Fibroblast of lung (primary cell): ENCODE data around the gene KCNJ10. TPM values are rescaled to one million over a fixed set of nuclear protein-coding genes. Genes with fewer than 3 reads are reported as not detected.

ENCODE experiments used
- DNase-seq, 2 donors: peaks; one replicate each; pipeline versions ENCODE4 v3.0.0 to v3.0.0-alpha.2; 2010; ENCODE audit warnings: low read depth in 2 of 2
- H2AFZ ChIP-seq: 2 replicates; pipeline ENCODE4 v1.5.1; 2012; ENCODE audit warnings: low read length, control low read depth, inconsistent platforms
- H3K27ac ChIP-seq: 2 replicates; pipeline ENCODE4 v1.5.1; 2011; ENCODE audit warnings: low read length, control low read depth; ENCODE audit not compliant: insufficient read depth
- H3K27me3 ChIP-seq: 2 replicates; pipeline ENCODE4 v1.5.1; 2011; ENCODE audit warnings: mild to moderate bottlenecking, low read length; ENCODE audit not compliant: control insufficient read depth, insufficient read depth
- H3K36me3 ChIP-seq: 2 replicates; pipeline ENCODE4 v1.5.1; 2011; ENCODE audit warnings: low read length; ENCODE audit not compliant: control insufficient read depth, insufficient read depth
- H3K4me1 ChIP-seq: 2 replicates; pipeline ENCODE4 v1.5.1; 2011; ENCODE audit warnings: low read length; ENCODE audit not compliant: control insufficient read depth, insufficient read depth; ENCODE audit errors: extremely low read depth
- H3K4me2 ChIP-seq: 2 replicates; pipeline ENCODE4 v1.5.1; 2011; ENCODE audit warnings: low read length, control low read depth; ENCODE audit not compliant: insufficient read depth; ENCODE audit errors: extremely low read depth
- H3K4me3 ChIP-seq, 4 experiments: fragments of 200-600 bp in 1 of 4; sonication (generic) in 1 of 4; replicated peaks in 1 of 4; 2 replicates each; pipeline ENCODE4 v1.5.1; 2011 to 2016; ENCODE audit warnings: low read length in 4 of 4, low read depth in 3 of 4, mild to moderate bottlenecking in 3 of 4, control low read depth in 2 of 4, inconsistent platforms in 1 of 4, mixed read lengths in 1 of 4; ENCODE audit not compliant: insufficient read depth in 1 of 4; ENCODE audit errors: control extremely low read depth in 1 of 4
- H3K79me2 ChIP-seq: 2 replicates; pipeline ENCODE4 v1.5.1; 2012; ENCODE audit warnings: mild to moderate bottlenecking, low read length, inconsistent platforms; ENCODE audit not compliant: control insufficient read depth, insufficient read depth
- H3K9ac ChIP-seq: 2 replicates; pipeline ENCODE4 v1.5.1; 2011; ENCODE audit warnings: mild to moderate bottlenecking, low read length, control low read depth; ENCODE audit not compliant: insufficient read depth
- H3K9me3 ChIP-seq: 2 replicates; pipeline ENCODE4 v1.5.1; 2012; ENCODE audit warnings: low read depth, low read length; ENCODE audit not compliant: control insufficient read depth, insufficient read depth
- H4K20me1 ChIP-seq: 2 replicates; pipeline ENCODE4 v1.5.1; 2011; ENCODE audit warnings: low read length; ENCODE audit not compliant: control insufficient read depth, insufficient read depth; ENCODE audit errors: extremely low read depth
- CTCF ChIP-seq, 2 donors: IDR thresholded peaks in 1 of 2; conservative IDR thresholded peaks in 1 of 2; 1 replicate in 1 of 2; 2 replicates in 1 of 2; pipeline ENCODE4 v1.5.1; 2011 to 2012; ENCODE audit warnings: low read length in 2 of 2, control low read depth in 1 of 2, inconsistent platforms in 1 of 2, low read depth in 1 of 2, mild to moderate bottlenecking in 1 of 2
- EZH2 ChIP-seq: IDR thresholded peaks from 2 replicates; pipeline ENCODE4 v1.5.1; 2012; ENCODE audit warnings: low read length, control low read depth, mild to moderate bottlenecking; ENCODE audit errors: missing control alignments
- polyA plus RNA-seq, 2 donors: library from polyadenylated mRNA; depleted of rRNA in 1 of 2; stranded (reverse) in 1 of 2; unstranded in 1 of 2; fragments of >200 nt; gene quantifications; 2 replicates each; pipeline ENCODE4 v1.2.1, GENCODE V29; 2011 to 2012; ENCODE audit warnings: missing spikeins in 1 of 2
- total RNA-seq: library from RNA; depleted of rRNA; stranded (reverse); fragments of >200 nt; gene quantifications from 2 replicates; pipeline ENCODE4 v1.2.1, GENCODE V29; 2014

Gene KCNJ10
- total and polyA plus RNA-seq, 2 donors (not counting 1 experiment from before 2014, with no cell fraction given): not detected

GRCh38 chr1:160090760-160091159 is 20.8 kb upstream of the KCNJ10 start:
- Histone ChIP-seq H4K20me1 (no peaks in the 10 kb centered on the region), H3K9me3 (no peaks in the 10 kb centered on the region), H2AFZ (no peak overlapping the region), H3K79me2 (no peaks in the 10 kb centered on the region), H3K4me1 (no peaks in the 10 kb centered on the region), H3K4me3 (no peak overlapping the region), H3K4me2 (no peak overlapping the region), H3K36me3 (no peaks in the 10 kb centered on the region), H3K27me3 (no peaks in the 10 kb centered on the region), H3K27ac (no peak overlapping the region), H3K9ac (no peak overlapping the region)
- DNase-seq: no peak
- TF ChIP-seq CTCF (conservative IDR thresholded peaks at IDR 0.05 in 1 of 2, IDR thresholded peaks at IDR 0.05 in 1 of 2; ENCODE audit: low read depth in 1 of 2, low read length in 2 of 2): no peak
- no peak for TF ChIP-seq EZH2

- H3K4me1 ChIP-seq: no peaks in the 10 kb centered on the region
- no peaks in the 10 kb centered on the region for H4K20me1 ChIP-seq
- H3K4me2 ChIP-seq: no peak overlapping the region
- no peak overlapping the region for H3K4me3 ChIP-seq
- no peak overlapping the region for H3K9ac ChIP-seq
- no peak for DNase-seq
- H3K27ac ChIP-seq: no peak overlapping the region
- no peak overlapping the region for H2AFZ ChIP-seq
- TF ChIP-seq CTCF (conservative IDR thresholded peaks at IDR 0.05 in 1 of 2, IDR thresholded peaks at IDR 0.05 in 1 of 2; ENCODE audit: low read depth in 1 of 2, low read length in 2 of 2): no peak
- no peak for TF ChIP-seq EZH2
- H3K9me3 ChIP-seq: no peaks in the 10 kb centered on the region
- H3K27me3 ChIP-seq: no peaks in the 10 kb centered on the region
- H3K36me3 ChIP-seq: no peaks in the 10 kb centered on the region
- H3K79me2 ChIP-seq: no peaks in the 10 kb centered on the region
Observed at GRCh38 chr1:160089883-160090282, 19.9 kb upstream of the KCNJ10 start.

GRCh38 chr1:160087118-160087662 is 17.2 kb upstream of the KCNJ10 start:
- no peaks in the 10 kb centered on the region for H3K4me1 ChIP-seq
- H3K36me3 ChIP-seq: no peaks in the 10 kb centered on the region
- no peak overlapping the region for H3K4me3 ChIP-seq
- no peak overlapping the region for H3K9ac ChIP-seq
- no peak overlapping the region for H3K4me2 ChIP-seq
- H3K27me3 ChIP-seq: peaks cover 18% of the 10 kb centered on the region
- no peaks in the 10 kb centered on the region for H4K20me1 ChIP-seq
- no peak for DNase-seq
- H3K27ac ChIP-seq: no peak overlapping the region
- H3K79me2 ChIP-seq: no peaks in the 10 kb centered on the region
- H2AFZ ChIP-seq: no peak overlapping the region
- H3K9me3 ChIP-seq: no peaks in the 10 kb centered on the region
- TF ChIP-seq EZH2: no peak
